ENCODE data around the gene GEN1.
A peak's percentile ranks its signal among the peaks of the same experiment; 100 is the strongest.

GEN1 gene

GRCh38 chr2:17827316-17827715 is 73.4 kb downstream of the GEN1 start:
- DNase-seq (ENCODE audit: low spot score) = no peak

- no peak for DNase-seq (ENCODE audit: low spot score)
Measured at GRCh38 chr2:17827785-17828184, 73.8 kb downstream of the GEN1 start.

- DNase-seq (ENCODE audit: low spot score) = peak; percentile 55
Measured at GRCh38 chr2:17830053-17831034, 76.4 kb downstream of the GEN1 start.

- DNase-seq (ENCODE audit: low spot score) = no peak
Measured at GRCh38 chr2:17835516-17835915, 81.6 kb downstream of the GEN1 start.
